CD4-positive, alpha-beta memory T cell (primary cell): Measurements from ENCODE around the gene SFMBT2. TPM values are rescaled to one million over a fixed set of nuclear protein-coding genes. Genes with fewer than 3 reads are reported as not detected.

ENCODE experiments used
- CTCF ChIA-PET: fragments of 350-600 bp; sonication (Branson Sonifier 250); formaldehyde crosslinking; loops from one replicate; lab custom pipeline; 2021; ENCODE audit warnings: inconsistent platforms; ENCODE audit not compliant: partially characterized antibody; lab: Charles Lee
- POLR2A ChIA-PET: fragments of 350-600 bp; sonication (Branson Sonifier 250); formaldehyde crosslinking; loops from one replicate; lab custom pipeline; 2021; ENCODE audit not compliant: partially characterized antibody; lab: Charles Lee
- DNase-seq, 5 donors: peaks; one replicate each; pipeline versions ENCODE4 v3.0.0 to v3.0.0-alpha.2; 2020 to 2022; ENCODE audit warnings: mixed read lengths in 1 of 5
- H3K27ac ChIP-seq: one replicate; pipeline ENCODE4 v1.7.0; 2013; ENCODE audit warnings: low read depth, low read length
- H3K27me3 ChIP-seq: 2 replicates; pipeline ENCODE4 v1.7.0; 2013; ENCODE audit warnings: mild to moderate bottlenecking, low read length, moderate library complexity; ENCODE audit not compliant: insufficient read depth
- H3K36me3 ChIP-seq: 2 replicates; pipeline ENCODE4 v1.7.0; 2013; ENCODE audit warnings: mild to moderate bottlenecking, low read length, moderate library complexity; ENCODE audit not compliant: insufficient read depth
- H3K4me1 ChIP-seq: 2 replicates; pipeline ENCODE4 v1.7.0; 2013; ENCODE audit warnings: mild to moderate bottlenecking, low read length, moderate library complexity; ENCODE audit not compliant: insufficient read depth
- H3K4me3 ChIP-seq, 2 donors: one replicate each; pipeline ENCODE4 v1.7.0; 2013; ENCODE audit warnings: low read length in 2 of 2, mild to moderate bottlenecking in 1 of 2
- H3K9me3 ChIP-seq, 2 donors: one replicate each; pipeline ENCODE4 v1.7.0; 2013; ENCODE audit warnings: low read length in 2 of 2, control low read depth in 1 of 2; ENCODE audit not compliant: control insufficient read depth in 1 of 2
- H3K27ac Mint-ChIP-seq, 7 donors: one replicate each; pipeline ENCODE4 v1.8.0; 2020 to 2021; ENCODE audit warnings: mixed read lengths in 7 of 7, mild to moderate bottlenecking in 6 of 7, inconsistent platforms in 3 of 7, moderate library complexity in 3 of 7
- H3K27me3 Mint-ChIP-seq, 2 donors: one replicate each; pipeline ENCODE4 v1.8.0; 2020 to 2021; ENCODE audit warnings: mixed read lengths in 2 of 2
- H3K36me3 Mint-ChIP-seq, 2 donors: one replicate each; pipeline ENCODE4 v1.8.0; 2020 to 2021; ENCODE audit warnings: mixed read lengths in 2 of 2, inconsistent platforms in 1 of 2, mild to moderate bottlenecking in 1 of 2
- H3K4me1 Mint-ChIP-seq, 4 donors: one replicate each; pipeline ENCODE4 v1.8.0; 2020 to 2021; ENCODE audit warnings: mixed read lengths in 4 of 4, mild to moderate bottlenecking in 1 of 4
- H3K4me3 Mint-ChIP-seq, 8 donors: one replicate each; pipeline ENCODE4 v1.8.0; 2020 to 2021; ENCODE audit warnings: mixed read lengths in 8 of 8, mild to moderate bottlenecking in 7 of 8, moderate library complexity in 6 of 8, inconsistent platforms in 3 of 8
- H3K9me3 Mint-ChIP-seq, 8 donors: one replicate each; pipeline ENCODE4 v1.8.0; 2020 to 2021; ENCODE audit warnings: mixed read lengths in 8 of 8, mild to moderate bottlenecking in 5 of 8, inconsistent platforms in 3 of 8, moderate library complexity in 1 of 8
- intact Hi-C: fragments of 100-400 bp; cut with micrococcal nuclease; formaldehyde crosslinking; loops from one replicate; pipeline ENCODE4 v1.15.1; 2023
- polyA plus RNA-seq, 2 donors: library from polyadenylated mRNA; unstranded; fragments of 300-500 nt; fragmentation: Illumina TruSeq; gene quantifications; one replicate each; pipeline ENCODE4 v1.2.3, GENCODE V29; 2021
- total RNA-seq, 2 experiments: library from RNA; stranded (reverse); gene quantifications; one replicate each; pipeline ENCODE4 v1.2.3, GENCODE V29; 2021

SFMBT2 gene
- total and polyA plus RNA-seq, 4 experiments from 2014 or later = 1.7 to 22.3 (median 11.7) TPM

DNA sequence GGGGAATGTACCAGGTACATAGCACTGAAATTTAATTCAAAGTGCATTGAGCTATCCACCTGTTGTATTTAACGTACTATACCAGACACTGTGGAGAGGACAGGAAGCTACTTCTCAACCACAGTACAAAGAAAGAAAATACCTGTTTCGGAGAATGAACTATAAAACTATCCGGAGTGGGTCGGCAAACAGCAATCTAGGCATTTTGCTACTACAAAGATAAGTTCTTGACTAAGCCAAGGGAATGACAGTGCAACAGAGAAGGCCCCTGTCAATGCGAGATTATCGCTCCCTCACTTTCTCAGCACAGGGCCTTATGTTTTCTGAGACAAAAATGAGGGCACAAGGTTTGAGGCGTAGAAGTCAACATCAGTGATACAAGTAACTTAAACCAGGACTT lies 27.4 kb downstream of the SFMBT2 start:
- Mint-ChIP-seq H3K4me3 (peak overlapping the region in 6 of 8 donors; percentile 9 to 68 (median 32)), H3K9me3 (no peaks in the 10 kb centered on the region), H3K36me3 (peaks cover 18 to 26% of the 10 kb centered on the region in 2 donors), H3K4me1 (peaks cover 28 to 47% (median 37%) of the 10 kb centered on the region in 4 donors), H3K27ac (peak overlapping the region in 6 of 7 donors; percentile 35 to 81 (median 61)), H3K27me3 (no peaks in the 10 kb centered on the region)
- Histone ChIP-seq H3K9me3 (no peaks in the 10 kb centered on the region), H3K27me3 (no peaks in the 10 kb centered on the region), H3K36me3 (peaks cover 7% of the 10 kb centered on the region), H3K4me3 (no peak overlapping the region), H3K4me1 (peaks cover 19% of the 10 kb centered on the region), H3K27ac (no peak overlapping the region)
- ChIA-PET CTCF (interaction anchor here (0.7 to 1.6 kb wide), 5 partner anchors 13 to 658 kb away, joined by 4 read pairs; partner anchors contain the start of gene SFMBT2), POLR2A (no interaction called here)
- intact Hi-C loops = no loop called here
- DNase-seq = no peak

DNA sequence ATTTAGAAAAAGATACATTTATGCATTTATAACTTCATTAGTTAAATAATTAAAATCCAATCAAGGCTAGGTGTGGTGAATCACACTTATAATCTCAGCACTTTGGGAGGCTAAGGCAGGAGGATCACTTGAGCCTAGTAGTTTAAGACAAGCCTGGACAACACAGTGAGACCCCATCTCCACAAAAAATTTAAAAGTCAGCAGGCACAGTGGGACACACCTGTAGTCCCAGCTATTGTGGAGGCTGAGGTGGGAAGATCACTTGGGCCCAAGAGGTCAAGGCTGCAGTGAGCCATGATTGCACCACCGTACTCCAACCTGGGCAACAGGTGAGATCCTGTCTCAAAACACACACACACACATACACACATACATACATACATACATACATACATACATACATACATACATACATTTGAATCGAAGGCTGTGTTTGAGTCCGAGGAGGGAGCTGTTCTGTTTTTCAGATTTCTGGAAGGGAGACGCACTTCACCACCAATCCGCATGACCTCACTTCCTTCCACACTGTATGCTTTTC lies 30.1 kb downstream of the SFMBT2 start:
- Histone ChIP-seq H3K4me1 (peaks cover 12% of the 10 kb centered on the region), H3K27ac (no peak overlapping the region), H3K9me3 (no peaks in the 10 kb centered on the region), H3K36me3 (peaks cover 7% of the 10 kb centered on the region), H3K4me3 (no peak overlapping the region), H3K27me3 (no peaks in the 10 kb centered on the region)
- Mint-ChIP-seq H3K4me1 (peaks cover 18 to 38% (median 26%) of the 10 kb centered on the region in 4 donors), H3K36me3 (peaks cover 30 to 39% of the 10 kb centered on the region in 2 donors), H3K27ac (peak overlapping the region in 4 of 7 donors; percentile 48 to 61 (median 52)), H3K4me3 (no peak overlapping the region), H3K27me3 (no peaks in the 10 kb centered on the region), H3K9me3 (no peaks in the 10 kb centered on the region)
- ChIA-PET CTCF (interaction anchor here (1.9 kb wide), 1 partner anchor 462 kb away, joined by 5 read pairs; no protein-coding TSS in a partner anchor), POLR2A (no interaction called here)
- DNase-seq = no peak
- intact Hi-C loops = no loop called here

DNA sequence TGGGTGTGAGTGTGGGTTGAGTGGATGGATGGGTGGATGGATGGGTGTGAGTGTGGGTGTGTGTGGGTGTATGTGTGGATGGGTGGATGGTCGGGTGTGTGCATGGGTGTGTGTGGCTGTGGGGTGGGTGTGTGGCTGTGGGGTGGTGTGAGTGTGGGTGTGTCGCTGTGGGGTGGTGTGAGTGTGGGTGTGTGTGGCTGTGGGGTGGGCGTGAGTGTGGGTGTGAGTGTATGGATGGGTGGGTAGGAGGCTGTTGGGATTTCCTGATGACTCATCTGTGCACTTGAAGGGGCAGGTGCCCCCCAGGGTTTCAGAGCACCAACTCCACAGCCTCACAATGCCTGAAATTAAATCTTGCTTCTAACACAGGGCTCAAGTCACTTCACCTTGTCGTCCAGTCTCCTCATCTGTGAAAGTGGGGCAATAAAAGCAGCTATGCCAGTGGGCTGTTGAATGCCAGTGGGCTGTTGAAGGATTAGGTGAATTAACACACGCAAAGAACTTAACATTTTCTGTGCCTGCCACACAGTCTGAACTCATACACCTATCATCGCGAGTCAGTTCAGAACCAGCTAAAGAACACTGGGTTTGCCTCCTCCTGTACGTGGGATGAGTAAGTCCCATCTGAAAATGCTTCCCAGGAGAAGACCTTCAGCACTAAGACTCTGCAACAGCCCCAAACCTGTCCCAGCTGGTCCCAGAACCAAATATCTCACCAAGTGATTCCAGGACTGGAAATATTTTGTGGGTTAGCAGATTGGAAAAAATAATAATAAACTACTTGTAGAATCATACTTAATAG lies 32.0 kb downstream of the SFMBT2 start:
- H3K4me3 ChIP-seq = no peak overlapping the region
- H3K9me3 Mint-ChIP-seq = no peaks in the 10 kb centered on the region
- no peaks in the 10 kb centered on the region for H3K27me3 Mint-ChIP-seq
- no peak for DNase-seq
- peaks cover 14 to 27% (median 18%) of the 10 kb centered on the region in 4 donors for H3K4me1 Mint-ChIP-seq
- no peak overlapping the region for H3K27ac ChIP-seq
- H3K27me3 ChIP-seq = no peaks in the 10 kb centered on the region
- H3K36me3 Mint-ChIP-seq = peaks cover 39 to 49% of the 10 kb centered on the region in 2 donors
- H3K9me3 ChIP-seq = no peaks in the 10 kb centered on the region
- ChIA-PET CTCF (no interaction called here), POLR2A (no interaction called here)
- peaks cover 7% of the 10 kb centered on the region for H3K36me3 ChIP-seq
- H3K4me3 Mint-ChIP-seq = no peak overlapping the region
- intact Hi-C loops = no loop called here
- H3K27ac Mint-ChIP-seq = peak overlapping the region in 1 of 7 donors; percentile 2
- peaks cover 9% of the 10 kb centered on the region for H3K4me1 ChIP-seq

DNA sequence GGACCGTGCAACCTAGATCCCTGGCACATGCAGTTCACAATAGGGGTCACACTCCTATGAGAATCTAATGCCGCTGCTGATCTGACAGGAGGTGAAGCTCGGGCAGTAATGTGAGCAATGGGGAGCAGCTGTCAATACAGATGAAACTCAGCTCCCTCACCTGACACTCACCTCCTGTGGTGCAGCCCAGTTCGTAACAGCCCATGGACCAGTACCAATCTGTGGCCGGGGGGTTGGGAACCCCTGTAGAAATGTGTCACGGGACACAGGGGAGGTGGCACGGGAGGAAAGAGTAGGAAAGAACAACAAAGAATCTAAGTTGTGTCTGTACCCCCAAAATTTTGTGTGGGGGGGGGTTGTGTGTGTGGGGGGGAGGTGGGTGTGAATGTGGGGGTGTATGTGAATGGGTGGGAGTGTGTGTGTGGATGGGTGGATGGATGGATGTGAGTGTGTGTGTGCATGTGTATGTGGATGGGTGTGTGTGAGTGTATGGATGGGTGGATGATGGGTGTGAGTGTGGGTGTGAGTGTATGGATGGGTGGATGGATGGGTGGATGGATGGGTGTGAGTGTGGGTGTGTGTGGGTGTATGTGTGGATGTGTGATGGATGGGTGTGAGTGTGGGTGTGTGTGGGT lies 33.1 kb downstream of the SFMBT2 start:
- Histone ChIP-seq H3K9me3 (no peaks in the 10 kb centered on the region), H3K27ac (no peak overlapping the region), H3K36me3 (peaks cover 18% of the 10 kb centered on the region), H3K27me3 (no peaks in the 10 kb centered on the region), H3K4me1 (no peaks in the 10 kb centered on the region), H3K4me3 (no peak overlapping the region)
- Mint-ChIP-seq H3K36me3 (peaks cover 50 to 60% of the 10 kb centered on the region in 2 donors), H3K27ac (peak overlapping the region in 1 of 7 donors; percentile 60), H3K27me3 (no peaks in the 10 kb centered on the region), H3K4me3 (no peak overlapping the region), H3K9me3 (no peaks in the 10 kb centered on the region), H3K4me1 (peaks cover 4 to 17% (median 9%) of the 10 kb centered on the region in 4 donors)
- ChIA-PET CTCF (no interaction called here), POLR2A (no interaction called here)
- intact Hi-C loops = no loop called here
- no peak for DNase-seq

DNA sequence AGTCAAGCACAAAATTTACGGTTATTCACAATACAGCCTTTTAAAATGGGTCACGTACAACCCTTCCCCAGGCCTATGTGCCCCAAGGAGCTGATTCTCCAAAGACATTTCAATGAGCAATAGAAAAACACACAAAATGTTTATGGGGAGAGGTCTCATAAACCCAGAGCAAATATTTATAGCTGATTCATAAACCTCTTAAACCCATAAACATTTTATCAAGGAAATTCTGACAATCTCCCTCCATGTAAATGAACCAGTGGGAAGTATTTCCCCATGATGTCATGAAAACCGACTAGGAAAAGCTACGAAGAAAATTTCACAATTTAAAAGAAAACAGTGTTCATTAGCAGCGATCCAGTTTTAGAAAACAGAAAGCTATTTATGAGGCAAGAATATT lies 36.0 kb downstream of the SFMBT2 start:
- H3K27me3 ChIP-seq = no peaks in the 10 kb centered on the region
- no peaks in the 10 kb centered on the region for H3K9me3 ChIP-seq
- Mint-ChIP-seq H3K36me3 (peaks cover 58 to 66% of the 10 kb centered on the region in 2 donors), H3K4me1 (peaks cover 0 to 6% (median 6%) of the 10 kb centered on the region in 4 donors), H3K27ac (no peak overlapping the region), H3K27me3 (no peaks in the 10 kb centered on the region), H3K4me3 (no peak overlapping the region), H3K9me3 (no peaks in the 10 kb centered on the region)
- ChIA-PET CTCF (interaction anchor here (1.1 to 1.3 kb wide), 2 partner anchors 9 to 35 kb away, joined by 3 read pairs; partner anchors contain the start of gene SFMBT2), POLR2A (no interaction called here)
- peaks cover 20% of the 10 kb centered on the region for H3K36me3 ChIP-seq
- intact Hi-C loops = no loop called here
- no peaks in the 10 kb centered on the region for H3K4me1 ChIP-seq
- no peak overlapping the region for H3K27ac ChIP-seq
- DNase-seq = no peak
- H3K4me3 ChIP-seq = no peak overlapping the region

DNA sequence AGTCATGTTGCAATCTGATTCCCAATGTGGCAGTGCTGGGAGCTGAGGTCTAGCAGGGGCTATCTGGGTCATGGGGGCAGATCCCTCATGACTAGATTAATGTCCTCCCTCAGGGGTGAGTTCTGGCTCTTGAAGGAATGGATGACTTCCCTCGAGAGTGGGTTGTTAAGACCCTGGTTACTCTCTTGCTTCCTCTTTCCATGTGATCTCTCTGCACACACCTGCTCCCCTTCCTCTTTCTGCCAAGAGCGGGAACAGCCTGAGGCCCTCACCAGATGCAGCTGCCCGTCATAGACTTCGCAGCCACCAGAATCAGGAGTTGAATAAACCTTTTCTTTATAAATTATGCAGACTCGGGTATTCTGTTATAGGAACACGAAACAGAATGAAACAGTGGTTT lies 37.8 kb downstream of the SFMBT2 start:
- H3K9me3 Mint-ChIP-seq = no peaks in the 10 kb centered on the region
- H3K27me3 Mint-ChIP-seq = no peaks in the 10 kb centered on the region
- Histone ChIP-seq H3K4me1 (no peaks in the 10 kb centered on the region), H3K4me3 (no peak overlapping the region), H3K9me3 (no peaks in the 10 kb centered on the region), H3K36me3 (peaks cover 36% of the 10 kb centered on the region), H3K27me3 (no peaks in the 10 kb centered on the region), H3K27ac (no peak overlapping the region)
- ChIA-PET CTCF (no interaction called here), POLR2A (no interaction called here)
- H3K36me3 Mint-ChIP-seq = peaks cover 57 to 69% of the 10 kb centered on the region in 2 donors
- H3K4me1 Mint-ChIP-seq = peaks cover 0 to 6% (median 4%) of the 10 kb centered on the region in 4 donors
- H3K4me3 Mint-ChIP-seq = no peak overlapping the region
- H3K27ac Mint-ChIP-seq = no peak overlapping the region
- no peak for DNase-seq
- intact Hi-C loops = no loop called here

DNA sequence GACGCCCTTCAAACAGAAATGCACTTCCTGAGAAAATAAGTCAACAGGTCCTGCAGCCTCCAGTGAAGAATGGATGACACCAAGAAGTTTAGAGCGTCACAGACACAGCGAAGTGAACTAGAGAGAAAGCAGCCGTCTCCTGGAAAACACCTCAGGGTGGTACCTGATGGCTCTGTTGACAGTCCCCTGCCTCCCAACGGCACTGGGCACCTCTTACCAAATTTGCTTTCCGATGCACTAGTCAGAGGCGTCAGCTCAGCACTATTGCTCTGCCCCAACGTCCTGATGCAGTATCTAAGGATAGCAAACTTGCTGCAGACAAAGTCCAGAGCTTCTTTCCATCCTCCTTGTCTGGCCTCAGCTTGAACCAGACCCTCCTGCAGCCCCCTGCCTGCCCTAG lies 38.3 kb downstream of the SFMBT2 start:
- Mint-ChIP-seq H3K4me1 (peaks cover 0 to 6% (median 3%) of the 10 kb centered on the region in 4 donors), H3K27me3 (no peaks in the 10 kb centered on the region), H3K36me3 (peaks cover 55 to 71% of the 10 kb centered on the region in 2 donors), H3K27ac (no peak overlapping the region), H3K9me3 (no peaks in the 10 kb centered on the region), H3K4me3 (no peak overlapping the region)
- Histone ChIP-seq H3K36me3 (peaks cover 40% of the 10 kb centered on the region), H3K9me3 (no peaks in the 10 kb centered on the region), H3K4me1 (no peaks in the 10 kb centered on the region), H3K27me3 (no peaks in the 10 kb centered on the region), H3K4me3 (no peak overlapping the region), H3K27ac (no peak overlapping the region)
- CTCF ChIA-PET = no interaction called here
- intact Hi-C loops = no loop called here
- POLR2A ChIA-PET = interaction anchor here (0.6 kb wide), 1 partner anchor 1080 kb away, joined by 3 read pairs; no protein-coding TSS in a partner anchor
- no peak for DNase-seq
